ENCODE data around the gene ZSWIM5.
"Not testable (repeated sequence)": the region's sequence is repeated elsewhere in the genome, so short reads cannot be mapped to it uniquely, and the experiment has no call there.

ZSWIM5 gene

GRCh38 chr1:45106864-45107263, 99.5 kb downstream of the ZSWIM5 start:
- not testable (repeated sequence) for H2BK5ac ChIP-seq (ENCODE audit: low read depth, low read length, poor library complexity); H3K14ac ChIP-seq (ENCODE audit: low read length); H3K9ac ChIP-seq (ENCODE audit: low read length); H3K79me2 ChIP-seq (ENCODE audit: control insufficient read depth, insufficient read depth, low read length, poor library complexity); DNase-seq; H3K4me3 ChIP-seq (ENCODE audit: low read depth, low read length); H4K8ac ChIP-seq (ENCODE audit: low read depth, low read length); H3K4ac ChIP-seq (ENCODE audit: low read depth, low read length); H2BK120ac ChIP-seq (ENCODE audit: insufficient read depth, low read length, poor library complexity); H3K4me2 ChIP-seq (ENCODE audit: low read length); H3K27me3 ChIP-seq (ENCODE audit: insufficient read depth, low read length); H3K4me1 ChIP-seq (ENCODE audit: control insufficient read depth in 1 of 2, insufficient read depth in 2 of 2, low read length in 2 of 2); H3K18ac ChIP-seq (ENCODE audit: low read length); H3K27ac ChIP-seq (ENCODE audit: low read depth, low read length); H3K79me1 ChIP-seq (ENCODE audit: low read length); H3K36me3 ChIP-seq (ENCODE audit: control insufficient read depth in 1 of 2, insufficient read depth in 2 of 2, low read length in 2 of 2); H2AFZ ChIP-seq (ENCODE audit: insufficient read depth, low read length, poor library complexity); H2BK12ac ChIP-seq (ENCODE audit: low read length); H4K91ac ChIP-seq (ENCODE audit: low read depth, low read length); H3K9me3 ChIP-seq (ENCODE audit: insufficient read depth, low read depth, low read length); H3K23ac ChIP-seq (ENCODE audit: low read length); H2AK5ac ChIP-seq (ENCODE audit: low read length); H4K12ac ChIP-seq (ENCODE audit: low read depth, low read length)
- WGBS (ENCODE audit: extremely low coverage, insufficient coverage, insufficient read length), result 100% methylated on average over 1 of the region's 6 CpGs

- H3K4me3 ChIP-seq (ENCODE audit: low read depth, low read length); H3K4ac ChIP-seq (ENCODE audit: low read depth, low read length); H3K36me3 ChIP-seq (ENCODE audit: control insufficient read depth in 1 of 2, insufficient read depth in 2 of 2, low read length in 2 of 2); H3K4me1 ChIP-seq (ENCODE audit: control insufficient read depth in 1 of 2, insufficient read depth in 2 of 2, low read length in 2 of 2); H3K79me1 ChIP-seq (ENCODE audit: low read length); H2BK12ac ChIP-seq (ENCODE audit: low read length); H3K23ac ChIP-seq (ENCODE audit: low read length); H3K4me2 ChIP-seq (ENCODE audit: low read length); H3K18ac ChIP-seq (ENCODE audit: low read length); H2AFZ ChIP-seq (ENCODE audit: insufficient read depth, low read length, poor library complexity); H2BK5ac ChIP-seq (ENCODE audit: low read depth, low read length, poor library complexity); H3K27me3 ChIP-seq (ENCODE audit: insufficient read depth, low read length); H3K27ac ChIP-seq (ENCODE audit: low read depth, low read length); H4K12ac ChIP-seq (ENCODE audit: low read depth, low read length); DNase-seq; H2BK120ac ChIP-seq (ENCODE audit: insufficient read depth, low read length, poor library complexity); H4K8ac ChIP-seq (ENCODE audit: low read depth, low read length); H3K9ac ChIP-seq (ENCODE audit: low read length); H3K9me3 ChIP-seq (ENCODE audit: insufficient read depth, low read depth, low read length); H2AK5ac ChIP-seq (ENCODE audit: low read length); H3K14ac ChIP-seq (ENCODE audit: low read length); H3K79me2 ChIP-seq (ENCODE audit: control insufficient read depth, insufficient read depth, low read length, poor library complexity); H4K91ac ChIP-seq (ENCODE audit: low read depth, low read length): not testable (repeated sequence)
- WGBS (ENCODE audit: extremely low coverage, insufficient coverage, insufficient read length), result no CpG with 5 or more reads among the region's 31 CpGs
Observed at GRCh38 chr1:45106156-45106545, 100.3 kb downstream of the ZSWIM5 start.

GRCh38 chr1:45105486-45106155, 100.8 kb downstream of the ZSWIM5 start:
- not testable (repeated sequence) for H3K27ac ChIP-seq (ENCODE audit: low read depth, low read length); H3K9ac ChIP-seq (ENCODE audit: low read length); H2BK120ac ChIP-seq (ENCODE audit: insufficient read depth, low read length, poor library complexity); H3K4ac ChIP-seq (ENCODE audit: low read depth, low read length); H4K8ac ChIP-seq (ENCODE audit: low read depth, low read length); H3K79me2 ChIP-seq (ENCODE audit: control insufficient read depth, insufficient read depth, low read length, poor library complexity); H3K9me3 ChIP-seq (ENCODE audit: insufficient read depth, low read depth, low read length); DNase-seq; H3K14ac ChIP-seq (ENCODE audit: low read length); H2AFZ ChIP-seq (ENCODE audit: insufficient read depth, low read length, poor library complexity); H3K79me1 ChIP-seq (ENCODE audit: low read length); H3K4me1 ChIP-seq (ENCODE audit: control insufficient read depth in 1 of 2, insufficient read depth in 2 of 2, low read length in 2 of 2); H3K36me3 ChIP-seq (ENCODE audit: control insufficient read depth in 1 of 2, insufficient read depth in 2 of 2, low read length in 2 of 2); H3K18ac ChIP-seq (ENCODE audit: low read length); H2BK12ac ChIP-seq (ENCODE audit: low read length); H4K91ac ChIP-seq (ENCODE audit: low read depth, low read length); H3K4me3 ChIP-seq (ENCODE audit: low read depth, low read length); H2AK5ac ChIP-seq (ENCODE audit: low read length); H3K23ac ChIP-seq (ENCODE audit: low read length); H4K12ac ChIP-seq (ENCODE audit: low read depth, low read length); H3K4me2 ChIP-seq (ENCODE audit: low read length); H2BK5ac ChIP-seq (ENCODE audit: low read depth, low read length, poor library complexity); H3K27me3 ChIP-seq (ENCODE audit: insufficient read depth, low read length)
- no CpG with 5 or more reads among the region's 43 CpGs for WGBS (ENCODE audit: extremely low coverage, insufficient coverage, insufficient read length)

- Histone ChIP-seq H3K36me3 (ENCODE audit: control insufficient read depth in 1 of 2, insufficient read depth in 2 of 2, low read length in 2 of 2) (no peaks in the 10 kb centered on the region), H3K79me1 (ENCODE audit: low read length) (no peaks in the 10 kb centered on the region), H3K18ac (ENCODE audit: low read length) (no peak overlapping the region), H3K79me2 (ENCODE audit: control insufficient read depth, insufficient read depth, low read length, poor library complexity) (no peaks in the 10 kb centered on the region), H3K4me3 (ENCODE audit: low read depth, low read length) (no peak overlapping the region), H2AK5ac (ENCODE audit: low read length) (no peak overlapping the region), H2BK12ac (ENCODE audit: low read length) (no peak overlapping the region), H3K9ac (ENCODE audit: low read length) (no peak overlapping the region), H2AFZ (ENCODE audit: insufficient read depth, low read length, poor library complexity) (no peak overlapping the region), H4K12ac (ENCODE audit: low read depth, low read length) (no peak overlapping the region), H4K91ac (ENCODE audit: low read depth, low read length) (no peak overlapping the region), H4K8ac (ENCODE audit: low read depth, low read length) (no peak overlapping the region), H2BK5ac (ENCODE audit: low read depth, low read length, poor library complexity) (no peak overlapping the region), H3K4me2 (ENCODE audit: low read length) (no peak overlapping the region), H3K4me1 (ENCODE audit: control insufficient read depth in 1 of 2, insufficient read depth in 2 of 2, low read length in 2 of 2) (no peaks in the 10 kb centered on the region), H3K27ac (ENCODE audit: low read depth, low read length) (no peak overlapping the region), H3K9me3 (ENCODE audit: insufficient read depth, low read depth, low read length) (peaks cover 9% of the 10 kb centered on the region), H3K14ac (ENCODE audit: low read length) (no peak overlapping the region), H3K23ac (ENCODE audit: low read length) (no peak overlapping the region), H3K4ac (ENCODE audit: low read depth, low read length) (no peak overlapping the region), H2BK120ac (ENCODE audit: insufficient read depth, low read length, poor library complexity) (no peak overlapping the region), H3K27me3 (ENCODE audit: insufficient read depth, low read length) (no peaks in the 10 kb centered on the region)
- no peak for DNase-seq
Observed at GRCh38 chr1:45103534-45103933, 102.9 kb downstream of the ZSWIM5 start.

All from trophoblast cell (in vitro differentiated cells and primary cell).